Activated CD8-positive, alpha-beta memory T cell treated with anti-CD3 and anti-CD28 coated beads, Interleukin-2, amount 50 U/mL, for 4 hours (primary cell): ENCODE measurements around the gene CHKA.

Source experiments
- DNase-seq: peaks from one replicate; pipeline ENCODE4 v3.0.0-alpha.2; 2020

CHKA gene

DNA sequence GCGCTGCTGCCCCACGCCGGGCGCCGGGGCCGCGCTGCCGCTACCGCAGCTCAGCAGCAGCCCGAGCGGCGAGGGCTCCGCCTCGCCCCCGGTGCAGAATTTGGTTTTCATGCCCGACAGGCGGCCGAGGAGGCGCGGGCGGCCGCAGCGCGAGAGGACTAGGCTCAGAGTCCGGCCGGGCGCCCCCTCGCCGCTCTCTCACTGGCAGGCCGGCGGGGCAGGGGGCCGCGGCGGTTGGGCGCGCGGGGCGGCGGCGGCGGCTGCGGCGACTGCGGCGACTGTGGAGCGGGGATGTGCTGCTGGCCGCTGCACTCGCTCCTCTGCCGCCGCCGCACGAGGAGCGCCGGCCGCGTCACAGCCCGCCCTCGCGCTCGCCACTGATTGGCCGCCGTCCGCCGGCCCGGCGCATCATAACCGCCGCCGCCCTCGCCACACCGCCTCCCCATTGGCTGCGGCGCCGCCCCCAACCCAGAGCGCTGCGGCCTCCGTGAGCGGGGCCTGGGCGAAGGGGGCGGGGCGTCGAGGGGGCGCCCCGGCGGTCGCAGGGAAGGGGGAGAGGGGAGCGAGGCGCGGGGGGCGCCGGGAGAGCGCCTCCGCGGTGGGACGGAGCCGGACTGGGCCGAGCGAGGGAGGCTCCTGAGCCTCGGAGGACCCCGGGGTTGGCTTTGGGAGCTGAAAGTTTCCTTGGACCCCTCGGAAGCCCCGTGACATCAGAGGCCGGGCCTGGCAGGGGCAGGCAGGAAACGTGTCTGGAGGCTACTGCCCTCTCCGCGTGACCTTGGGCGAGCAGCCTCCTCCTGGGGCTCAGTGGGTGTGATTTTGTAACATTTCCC, at the start of gene CHKA:
TSS of gene CHKA (minus strand) at position 322 of the 833 bp plus-strand sequence. CDS start at position 111, 211 bp downstream.
- peak; percentile 90 for DNase-seq

DNA sequence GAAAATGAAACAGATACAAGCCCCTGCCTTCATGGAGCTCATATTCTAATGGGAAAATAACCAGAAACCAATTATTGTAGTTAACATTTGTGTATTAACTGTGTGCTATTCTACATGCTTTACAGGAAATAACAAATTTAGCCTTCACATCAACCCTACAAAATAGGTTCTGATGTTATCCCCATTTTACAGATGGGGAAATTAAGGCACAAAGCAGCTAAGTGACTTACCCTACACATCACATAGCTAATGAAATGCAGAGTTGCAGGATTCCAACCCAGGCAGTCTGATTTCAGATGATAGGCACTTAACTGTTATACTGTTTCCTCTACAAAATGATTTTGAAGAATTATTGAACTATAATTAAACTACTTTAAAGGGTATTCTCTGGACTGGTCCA, 48.3 kb upstream of the CHKA start:
- no peak for DNase-seq

DNA sequence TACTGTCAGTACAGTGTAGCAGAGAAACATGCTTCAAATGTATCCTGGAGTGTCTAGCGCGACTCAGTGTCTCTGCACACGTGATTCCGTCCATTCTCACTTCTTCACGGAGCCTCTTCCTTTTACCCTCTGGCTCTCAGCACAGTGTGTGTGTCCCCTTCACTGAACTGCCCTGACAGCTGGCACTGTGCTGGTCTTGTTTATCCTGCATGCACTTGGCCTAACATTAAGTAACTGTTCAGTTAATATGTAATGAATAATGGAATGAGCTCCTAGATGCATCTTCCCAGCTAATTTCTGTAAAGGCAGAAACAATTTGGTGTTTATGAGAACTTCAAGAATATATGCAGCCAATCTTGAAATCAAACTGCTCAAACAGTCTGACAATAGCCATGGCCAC, 47.5 kb upstream of the CHKA start:
- DNase-seq = no peak

DNA sequence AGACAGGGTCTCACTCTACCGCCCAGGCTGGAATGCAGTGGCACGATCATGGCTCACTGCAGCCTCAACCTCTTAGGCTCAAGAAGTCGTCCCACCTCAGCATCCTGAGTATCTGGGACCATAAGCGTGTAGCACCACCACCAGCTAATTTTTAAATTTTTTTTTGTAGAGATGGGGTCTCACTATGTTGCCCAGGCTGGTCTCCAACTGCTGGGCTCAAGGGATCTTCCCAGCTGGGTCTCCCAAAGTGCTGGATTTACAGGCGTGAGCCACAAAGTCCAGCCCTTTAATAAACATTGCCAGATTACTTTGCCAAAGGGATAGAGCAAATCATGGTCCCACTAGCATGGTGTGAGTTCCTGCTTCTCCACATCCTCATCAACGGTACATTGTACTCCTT, 46.3 kb upstream of the CHKA start:
- no peak for DNase-seq

DNA sequence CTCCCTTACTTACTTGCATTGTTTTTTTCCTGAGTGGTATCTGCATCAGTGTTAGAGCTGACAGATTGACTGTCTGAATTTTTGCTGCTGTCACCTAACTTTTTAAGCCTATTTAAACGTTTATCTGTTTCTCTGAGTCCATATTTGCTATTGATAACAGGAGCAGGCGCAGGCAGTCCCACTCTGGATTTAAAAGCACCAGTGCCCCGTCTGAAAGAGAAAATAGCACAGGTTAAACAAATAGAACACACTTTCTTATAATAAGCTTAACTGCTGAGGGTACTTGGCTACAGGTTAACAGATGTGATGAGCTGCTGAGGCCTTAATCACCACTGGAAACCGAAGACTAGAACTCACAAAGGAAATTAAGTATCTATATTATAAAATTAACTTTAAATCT, 45.8 kb upstream of the CHKA start:
- DNase-seq = no peak

DNA sequence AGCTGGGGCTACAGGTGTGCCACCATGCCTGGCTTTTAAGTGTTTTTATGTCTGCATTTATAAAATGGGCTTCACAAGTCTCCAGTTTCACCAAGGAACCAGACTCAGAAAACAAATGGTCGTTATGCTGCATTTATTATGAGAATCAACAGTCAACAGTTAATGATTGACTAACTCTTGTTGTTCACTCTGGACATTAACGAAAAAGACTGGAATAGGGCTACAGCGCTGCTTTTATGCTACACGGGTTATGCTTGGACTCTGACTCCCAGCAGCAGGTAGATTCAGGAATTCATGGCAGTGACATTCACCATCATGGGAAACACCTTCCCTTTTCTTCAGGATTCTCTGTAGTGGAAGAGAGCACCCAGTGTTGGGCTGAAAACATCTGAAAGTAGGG, 44.4 kb upstream of the CHKA start:
- DNase-seq = no peak

DNA sequence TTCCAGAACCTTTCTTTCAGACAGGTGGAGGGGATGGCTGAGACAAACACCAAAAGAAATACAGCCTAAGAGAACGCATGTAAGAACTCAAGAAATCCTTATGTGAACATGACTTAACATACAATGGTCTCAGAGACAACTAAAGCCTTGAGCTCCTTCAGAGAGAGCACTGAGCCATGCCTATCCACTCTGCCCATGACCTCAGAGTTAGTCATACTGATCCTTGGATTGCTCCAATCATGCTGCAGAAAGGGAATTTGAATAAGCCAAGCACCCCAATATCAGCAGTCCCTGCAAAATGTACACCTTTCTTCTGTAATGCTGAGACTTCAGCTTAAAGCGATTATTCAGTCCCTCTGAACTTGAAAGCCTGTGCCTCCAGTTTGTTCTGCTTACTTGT, 43.2 kb upstream of the CHKA start:
- DNase-seq = no peak

DNA sequence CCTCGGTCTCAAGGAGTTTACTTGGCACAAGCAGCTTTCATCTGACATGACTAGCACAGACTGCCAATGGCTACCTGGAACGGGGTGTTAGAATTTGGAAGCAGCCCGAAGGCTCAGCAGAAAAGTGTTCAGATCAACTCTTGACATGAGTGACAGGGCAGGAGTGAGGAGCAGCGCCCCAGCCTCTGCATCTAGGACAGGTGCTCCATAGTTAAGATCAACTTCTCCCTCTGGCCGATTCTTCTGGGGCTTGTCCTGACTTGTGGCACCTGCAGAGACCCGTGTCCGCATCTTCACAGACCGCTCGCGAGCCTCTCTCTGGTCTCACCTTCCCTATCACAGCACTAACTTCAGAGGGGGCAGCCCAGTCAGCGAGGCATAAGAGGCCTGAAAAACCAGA, 42.5 kb upstream of the CHKA start:
- DNase-seq = no peak

DNA sequence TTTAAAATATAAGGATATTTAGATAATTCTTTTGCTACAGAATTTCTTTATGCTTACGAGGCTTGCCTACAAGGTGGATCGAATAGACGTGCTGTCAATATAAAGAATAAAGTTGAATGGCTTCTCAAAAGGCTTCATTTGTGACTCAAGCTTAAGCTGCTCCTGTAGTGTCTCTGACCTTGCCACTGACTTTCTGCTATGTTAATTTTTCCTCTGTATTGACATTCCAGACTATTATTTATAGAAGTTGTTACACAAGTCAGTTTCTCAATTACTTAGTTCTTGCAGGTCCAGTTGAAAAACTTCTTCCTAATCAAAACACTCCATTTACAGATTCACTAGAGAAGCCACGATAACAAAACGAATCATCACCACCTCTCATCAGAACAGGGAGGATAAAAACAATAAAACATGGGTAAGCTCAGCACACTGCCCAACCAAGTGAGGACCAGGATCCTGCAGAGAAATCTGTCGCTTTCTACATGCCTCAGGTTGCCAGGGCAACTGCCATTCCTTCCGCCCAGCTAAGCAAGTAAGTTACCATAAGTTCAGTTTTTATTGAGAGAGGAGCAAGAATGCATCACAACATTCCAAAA, 39.0 kb upstream of the CHKA start:
- DNase-seq = no peak

DNA sequence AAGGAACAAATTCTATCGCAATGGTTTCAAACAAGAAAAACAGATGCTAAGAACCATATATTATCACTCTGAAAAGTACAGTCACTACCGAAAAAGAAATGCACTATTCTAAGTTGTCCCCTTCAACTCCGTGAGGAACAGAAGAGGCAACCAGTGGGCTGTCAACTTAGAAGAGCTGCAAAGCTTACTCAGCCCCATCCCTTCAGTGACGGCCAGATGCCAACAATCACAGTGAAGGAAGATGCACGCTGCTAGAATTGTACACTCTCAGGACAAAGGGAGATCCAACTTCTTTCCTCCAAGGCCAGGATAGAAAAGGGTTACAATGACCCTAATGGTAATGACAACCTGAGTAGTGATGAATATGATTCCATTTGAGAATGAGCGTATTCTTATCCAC, 38.5 kb upstream of the CHKA start:
- no peak for DNase-seq

DNA sequence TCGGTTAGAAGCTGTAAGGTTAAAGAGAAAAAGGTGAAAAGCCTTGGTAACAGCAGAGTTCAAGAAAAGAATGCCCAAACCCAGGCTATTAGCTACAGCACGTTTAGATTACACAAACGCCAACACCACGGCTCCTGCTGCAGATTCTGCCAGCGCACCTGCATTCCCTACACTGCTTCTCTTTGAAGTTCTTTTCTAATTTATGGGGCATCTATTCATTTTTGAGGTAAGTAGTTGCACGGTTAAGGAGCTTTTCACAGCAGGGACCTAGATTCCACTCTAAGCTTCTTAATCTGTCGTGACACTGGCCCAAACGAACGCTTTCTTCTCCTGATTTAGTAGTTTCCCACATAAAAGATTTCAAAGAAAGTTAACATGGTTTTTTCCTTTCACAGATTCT, 38.0 kb upstream of the CHKA start:
- DNase-seq = no peak

DNA sequence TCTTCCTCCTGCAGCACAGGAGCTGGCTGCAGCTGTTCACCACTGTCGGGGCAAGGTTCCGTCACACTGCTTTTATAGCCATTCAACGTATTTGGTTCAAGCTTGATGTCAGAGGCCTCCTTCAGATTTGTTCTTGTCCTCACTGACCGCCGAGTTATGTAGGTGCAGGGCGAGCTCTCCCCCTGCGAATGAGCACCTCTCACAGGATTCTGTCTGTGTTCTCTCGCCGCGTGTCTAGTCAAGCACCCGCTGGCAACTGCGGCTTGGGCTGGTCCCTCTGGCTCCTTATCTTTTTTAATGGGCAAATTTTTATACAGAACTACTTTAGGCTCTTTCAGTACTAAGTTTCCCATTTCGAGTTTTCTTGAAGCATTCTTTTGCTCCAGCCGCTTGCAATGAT, 37.4 kb upstream of the CHKA start:
- no peak for DNase-seq

DNA sequence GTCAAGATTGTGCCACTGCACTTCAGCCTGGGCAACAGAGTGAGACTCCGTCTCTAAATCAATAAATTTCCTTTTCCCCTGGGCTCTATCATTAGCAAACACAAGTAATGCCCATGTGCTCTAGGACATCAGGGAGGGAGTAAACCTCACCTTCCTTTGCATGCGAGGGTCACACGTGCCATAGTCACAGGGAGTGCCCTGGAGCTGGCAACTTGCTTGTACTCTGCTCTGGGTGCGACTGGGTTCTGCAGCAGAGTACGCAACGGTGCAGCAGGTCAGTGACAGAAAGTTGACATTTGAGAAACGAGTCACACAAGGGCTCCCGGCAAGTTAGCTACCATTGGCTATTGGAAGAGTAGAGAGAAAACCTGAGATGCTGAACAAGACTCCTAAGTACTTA, 32.6 kb upstream of the CHKA start:
- DNase-seq = no peak

DNA sequence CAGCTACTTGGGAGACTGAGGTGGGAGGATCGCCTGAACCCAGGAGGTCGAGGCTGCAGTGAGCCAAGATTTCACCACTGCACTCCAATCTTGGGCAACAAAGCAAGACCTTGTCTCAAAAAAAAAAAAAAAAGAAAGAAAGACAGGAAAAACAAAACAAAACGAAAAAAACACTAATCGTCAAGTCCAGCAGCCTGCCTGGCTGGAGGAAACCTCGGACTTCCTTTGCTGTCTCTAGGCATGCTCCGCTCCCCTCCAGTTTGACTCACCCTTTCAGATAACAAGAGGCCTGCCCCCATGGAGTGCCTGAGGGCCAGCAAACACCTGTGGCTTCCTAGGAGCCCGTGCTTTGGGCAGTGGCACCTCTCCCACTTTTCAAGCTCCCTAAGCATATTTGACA, 28.8 kb upstream of the CHKA start:
- DNase-seq = no peak

DNA sequence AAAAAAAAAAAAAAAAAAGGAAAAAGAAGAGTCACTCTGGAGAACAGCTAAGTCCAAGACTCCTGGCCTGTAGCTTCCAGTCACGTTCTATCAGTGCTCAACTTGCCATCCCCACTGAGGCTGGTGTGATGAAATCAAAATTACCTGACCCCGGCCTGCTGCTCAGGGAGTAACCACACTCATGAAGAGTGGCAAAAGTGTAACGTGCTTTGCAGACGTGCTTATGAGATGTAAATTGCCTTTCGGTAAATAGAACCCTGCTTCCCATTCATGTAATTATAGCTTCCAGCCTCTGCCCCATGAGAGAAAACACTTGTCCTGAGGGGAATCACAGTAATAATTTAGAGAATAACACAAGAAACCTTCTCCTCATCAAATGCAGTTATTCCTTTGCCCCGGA, 28.2 kb upstream of the CHKA start:
- DNase-seq = no peak

DNA sequence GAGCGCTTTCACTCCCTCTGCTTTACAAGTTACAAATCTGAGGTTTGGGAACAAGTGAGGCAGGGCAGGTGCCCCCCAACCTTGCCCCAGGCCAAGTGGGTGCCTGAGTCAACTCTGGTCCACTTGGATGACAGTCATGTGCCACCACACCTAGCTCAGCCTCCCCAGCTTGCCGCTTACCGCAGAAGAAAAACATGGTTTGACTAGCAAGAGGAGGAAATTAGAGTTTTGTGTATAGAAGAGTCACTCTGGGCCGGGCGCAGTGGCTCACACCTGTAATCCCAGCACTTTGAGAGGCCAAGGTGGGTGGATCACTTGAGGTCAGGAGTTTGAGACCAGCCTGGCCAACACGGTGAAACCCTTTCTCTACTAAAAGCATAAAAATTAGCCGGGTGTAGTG, 27.7 kb upstream of the CHKA start:
- DNase-seq = no peak

DNA sequence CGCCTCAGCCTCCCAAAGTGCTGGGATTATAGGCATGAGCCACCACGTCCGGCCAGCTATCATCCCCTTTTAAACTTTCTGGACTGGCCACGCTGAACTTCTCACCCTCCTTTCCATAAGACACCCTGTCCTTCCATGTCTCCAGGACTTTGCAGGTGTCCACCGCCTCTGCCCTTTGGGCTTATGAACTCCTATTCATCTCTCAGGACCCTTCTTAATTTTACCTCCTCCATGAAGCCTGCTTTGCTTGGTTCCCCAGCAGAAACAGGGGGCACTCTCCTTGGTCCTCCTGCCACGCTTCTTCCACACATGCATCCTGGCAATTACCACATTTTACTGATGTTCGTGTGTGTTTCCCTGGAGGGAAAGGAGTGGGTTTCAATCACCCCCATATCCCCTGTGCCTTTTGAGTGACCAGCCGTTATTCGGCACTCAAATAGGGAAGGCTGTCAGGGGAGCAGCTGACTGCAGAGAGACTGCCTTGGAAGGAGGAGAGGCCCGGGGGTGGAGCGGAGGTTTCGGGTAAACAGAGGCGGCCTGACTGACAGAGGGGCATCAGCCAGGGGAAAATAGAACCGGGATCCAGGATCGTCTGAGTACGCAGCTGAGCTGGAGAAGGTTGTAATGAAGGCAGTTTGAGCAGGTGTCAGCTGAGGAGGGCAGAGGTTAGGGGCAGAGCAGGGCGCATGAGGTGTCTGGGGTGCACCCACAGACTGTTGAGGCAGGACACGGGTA, 27.1 kb upstream of the CHKA start:
- no peak for DNase-seq

DNA sequence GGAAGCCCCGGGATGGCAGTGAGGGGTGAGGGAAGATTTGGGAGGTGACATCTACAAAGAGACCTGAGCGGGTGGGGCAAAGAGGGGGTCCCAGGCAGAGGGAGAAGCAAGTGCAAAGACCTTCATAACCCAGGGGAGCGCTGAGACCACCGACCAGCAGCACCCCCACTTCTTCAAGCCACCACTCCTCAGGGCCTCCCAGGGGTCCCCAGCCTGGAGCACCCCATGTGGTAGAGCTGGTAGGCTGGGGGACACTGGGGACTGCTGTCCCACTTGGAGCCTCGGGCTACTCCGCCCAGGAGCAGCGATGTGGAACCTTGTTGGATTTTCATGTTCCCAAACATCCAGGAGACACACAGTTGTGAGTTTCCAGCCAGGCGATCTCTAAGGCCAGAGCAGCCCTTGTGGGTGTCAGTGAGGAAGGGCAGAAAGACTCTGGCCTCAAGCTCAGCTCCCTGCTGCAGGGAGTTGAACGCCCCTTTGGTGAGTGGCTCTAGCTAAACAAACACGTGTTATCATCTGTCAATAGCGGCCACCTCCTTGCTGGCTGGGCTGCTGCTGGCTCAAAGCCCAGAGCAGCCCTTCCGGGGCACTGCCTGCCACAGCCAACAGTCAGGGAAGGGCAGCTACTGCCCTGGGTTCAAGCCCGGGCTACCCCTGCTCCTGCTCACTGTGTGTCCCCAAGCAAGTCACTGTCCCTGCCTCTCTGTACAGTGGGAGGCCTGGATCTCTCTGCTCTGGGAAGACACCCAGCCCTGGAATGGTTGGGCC, 25.7 kb upstream of the CHKA start:
- DNase-seq = no peak

DNA sequence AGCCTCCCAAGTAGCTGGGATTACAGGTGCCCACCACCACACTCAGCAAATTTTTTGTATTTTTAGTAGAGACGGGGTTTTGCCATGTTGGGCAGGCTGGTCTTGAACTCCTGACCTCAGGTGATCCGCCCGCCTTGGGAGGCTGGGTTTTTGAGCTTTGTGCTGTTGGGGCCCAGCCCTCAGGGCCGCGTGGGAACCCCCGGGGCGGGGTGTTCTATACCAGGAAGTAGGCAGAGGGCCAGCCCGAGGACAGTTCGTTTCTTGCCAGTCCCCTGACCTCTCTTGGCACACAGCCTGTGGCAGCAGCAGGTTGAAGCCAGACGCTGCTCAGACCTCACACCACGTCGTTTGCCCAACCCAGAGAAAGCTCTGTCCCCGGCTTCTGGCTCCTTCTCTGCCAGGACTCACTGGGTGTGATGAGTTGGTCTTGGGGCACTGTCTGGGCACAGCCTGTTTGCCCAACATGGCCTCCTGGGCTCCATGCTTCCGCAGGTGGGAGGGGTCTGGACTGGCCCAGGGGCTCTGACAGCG, 24.9 kb upstream of the CHKA start:
- no peak for DNase-seq

DNA sequence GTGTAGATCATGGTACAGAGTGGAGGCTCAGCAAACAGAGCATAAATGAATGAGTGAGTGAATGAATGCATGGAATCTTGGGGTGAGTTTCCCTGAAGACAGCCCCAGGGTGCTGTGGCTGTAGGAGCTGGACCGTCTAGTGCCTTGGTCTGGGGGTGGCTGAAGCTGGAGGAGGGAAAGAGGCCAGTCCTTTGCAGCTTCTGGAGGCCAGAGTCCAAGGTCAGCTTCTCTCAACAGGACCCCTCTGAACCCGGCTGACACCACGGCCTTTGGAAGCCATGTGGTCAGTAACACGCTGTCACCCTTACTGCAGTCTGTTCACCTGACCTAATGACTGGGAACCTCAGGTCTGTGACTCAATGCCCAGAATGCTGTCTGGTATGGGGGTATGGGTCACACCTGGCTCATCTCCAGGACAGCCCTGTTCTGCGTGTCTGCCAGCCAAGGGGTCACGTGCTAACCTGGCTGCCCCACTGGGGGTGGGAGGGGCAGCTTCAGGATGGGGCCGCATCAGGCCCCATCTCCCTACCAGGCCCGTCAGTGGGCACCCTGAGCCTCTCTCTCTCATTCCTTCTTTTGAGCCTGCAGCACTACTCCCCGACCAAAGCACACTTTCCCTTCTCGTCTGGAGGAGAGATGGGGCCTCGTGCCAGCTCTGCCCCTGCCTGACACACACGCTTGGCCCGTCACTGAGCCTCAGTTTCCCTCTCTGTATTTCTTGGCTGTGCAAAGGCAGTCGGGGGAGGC, 24.1 kb upstream of the CHKA start:
- no peak for DNase-seq

DNA sequence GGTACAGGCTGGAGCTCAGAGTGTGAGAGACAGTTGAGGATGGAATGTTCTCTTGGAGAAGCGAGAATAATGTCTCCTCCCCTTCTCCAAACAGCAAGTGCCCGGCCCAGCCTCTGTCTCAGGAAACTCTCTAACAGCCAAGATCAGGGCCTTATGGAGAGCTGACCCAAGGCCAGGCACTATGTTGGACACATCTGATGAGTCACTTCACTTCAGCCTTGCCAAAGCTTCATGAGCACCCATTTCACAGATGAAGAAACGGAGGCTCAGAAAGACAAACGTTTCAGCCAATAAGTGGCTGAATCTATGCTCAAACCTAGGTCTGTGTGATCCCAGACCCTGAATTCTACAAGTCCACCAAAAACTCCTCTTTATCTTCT, 22.1 kb upstream of the CHKA start:
- DNase-seq = no peak
